ENCODE data around the gene HNRNPDL. TPM values are rescaled to one million over a fixed set of nuclear protein-coding genes. Genes with fewer than 3 reads are reported as not detected.

HNRNPDL gene
- total and polyA plus RNA-seq, 2 of the 13 experiments (the other 11 are each of a cell fraction or from before 2014, with no cell fraction given) = 167 to 414 TPM

GRCh38 chr4:82373816-82374625, 56.2 kb downstream of the HNRNPDL start, which contains the start of gene HNRNPD (continued):
- peak; percentile 39; the same call in 1 of the 2 replicates for TF ChIP-seq PRMT3 (CRISPR knock-in tag; IDR thresholded peaks at IDR 0.05; ENCODE audit: borderline replicate concordance, low read depth)
- peak; percentile 32; the same call in 1 of the 2 replicates for TF ChIP-seq ZBTB4 (CRISPR knock-in tag; IDR thresholded peaks at IDR 0.05; ENCODE audit: borderline replicate concordance)
- TF ChIP-seq DDIT3 (CRISPR knock-in tag; IDR thresholded peaks at IDR 0.05) = no peak
- TF ChIP-seq ATAD3A (CRISPR knock-in tag; IDR thresholded peaks at IDR 0.05) = peak; percentile 62; the same call in 1 of the 2 replicates
- no peak for TF ChIP-seq KDM1A (CRISPR knock-in tag; IDR thresholded peaks at IDR 0.05)
- TF ChIP-seq ZNF747 (CRISPR knock-in tag; IDR thresholded peaks at IDR 0.05; ENCODE audit: borderline replicate concordance) = peak; percentile 97
- TF ChIP-seq ZNF792 (CRISPR knock-in tag; IDR thresholded peaks at IDR 0.05) = peak; percentile 97
- TF ChIP-seq PCBP1 (IDR thresholded peaks at IDR 0.05; ENCODE audit: borderline replicate concordance, low read depth, low read length) = peak; percentile 91
- TF ChIP-seq RFX3 (CRISPR knock-in tag; IDR thresholded peaks at IDR 0.05) = 0 out of 2 replicates have a peak, but pooled peaks have one; percentile 5
- no peak; the same call in 1 of the 2 replicates for TF ChIP-seq ZNF644 (CRISPR knock-in tag; IDR thresholded peaks at IDR 0.05; ENCODE audit: low read depth)
- peak; percentile 94 for TF ChIP-seq SAP130 (CRISPR knock-in tag; IDR thresholded peaks at IDR 0.05; ENCODE audit: low read depth)
- no peak for TF ChIP-seq XBP1 (CRISPR knock-in tag; IDR thresholded peaks at IDR 0.05)
- 0 out of 2 replicates have a peak, but pooled peaks have one; percentile 29 for TF ChIP-seq ZFP62 (CRISPR knock-in tag; IDR thresholded peaks at IDR 0.05)
- TF ChIP-seq MEIS2 (CRISPR knock-in tag; IDR thresholded peaks at IDR 0.05) = peak; percentile 67; the same call in 1 of the 2 replicates
- TF ChIP-seq, protein P1, sequence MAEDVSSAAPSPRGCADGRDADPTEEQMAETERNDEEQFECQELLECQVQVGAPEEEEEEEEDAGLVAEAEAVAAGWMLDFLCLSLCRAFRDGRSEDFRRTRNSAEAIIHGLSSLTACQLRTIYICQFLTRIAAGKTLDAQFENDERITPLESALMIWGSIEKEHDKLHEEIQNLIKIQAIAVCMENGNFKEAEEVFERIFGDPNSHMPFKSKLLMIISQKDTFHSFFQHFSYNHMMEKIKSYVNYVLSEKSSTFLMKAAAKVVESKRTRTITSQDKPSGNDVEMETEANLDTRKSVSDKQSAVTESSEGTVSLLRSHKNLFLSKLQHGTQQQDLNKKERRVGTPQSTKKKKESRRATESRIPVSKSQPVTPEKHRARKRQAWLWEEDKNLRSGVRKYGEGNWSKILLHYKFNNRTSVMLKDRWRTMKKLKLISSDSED (CRISPR knock-in tag; IDR thresholded peaks at IDR 0.05) = no peak
- no peak for TF ChIP-seq RFXANK (CRISPR knock-in tag; IDR thresholded peaks at IDR 0.05)
- no peak for TF ChIP-seq NFE2L2 (IDR thresholded peaks at IDR 0.05; ENCODE audit: low read length)
- TF ChIP-seq, protein P2, sequence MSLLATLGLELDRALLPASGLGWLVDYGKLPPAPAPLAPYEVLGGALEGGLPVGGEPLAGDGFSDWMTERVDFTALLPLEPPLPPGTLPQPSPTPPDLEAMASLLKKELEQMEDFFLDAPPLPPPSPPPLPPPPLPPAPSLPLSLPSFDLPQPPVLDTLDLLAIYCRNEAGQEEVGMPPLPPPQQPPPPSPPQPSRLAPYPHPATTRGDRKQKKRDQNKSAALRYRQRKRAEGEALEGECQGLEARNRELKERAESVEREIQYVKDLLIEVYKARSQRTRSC (CRISPR knock-in tag; IDR thresholded peaks at IDR 0.05; ENCODE audit: low read depth) = peak; percentile 22; the same call in 1 of the 2 replicates
- TF ChIP-seq ETV5 (CRISPR knock-in tag; IDR thresholded peaks at IDR 0.05; ENCODE audit: borderline replicate concordance) = peak; percentile 57; the same call in 1 of the 2 replicates
